Activated CD4-positive, alpha-beta T cell treated with anti-CD3 and anti-CD28 coated beads, Interleukin-2, amount 10 ng/mL, durations not matched to agents 7 days and 5 days (primary cell): ENCODE measurements around the gene USP25. TPM values are rescaled to one million over a fixed set of nuclear protein-coding genes. Genes with fewer than 3 reads are reported as not detected.
"Not testable (repeated sequence)": the region's sequence is repeated elsewhere in the genome, so short reads cannot be mapped to it uniquely, and the experiment has no call there.

ENCODE experiments used
- CTCF ChIA-PET: fragments of 350-600 bp; sonication (Branson Sonifier 250); formaldehyde crosslinking; loops from one replicate; lab custom pipeline; 2021; ENCODE audit warnings: antibody characterized with exemption; lab: Charles Lee
- POLR2A ChIA-PET: fragments of 350-600 bp; sonication (Branson Sonifier 250); formaldehyde crosslinking; loops from one replicate; lab custom pipeline; 2021; ENCODE audit warnings: antibody characterized with exemption; lab: Charles Lee
- DNase-seq: peaks from one replicate; pipeline ENCODE4 v3.0.0-alpha.2; 2020
- H3K27ac Mint-ChIP-seq: one replicate; pipeline ENCODE4 v1.8.0; 2021; ENCODE audit warnings: mild to moderate bottlenecking, moderate library complexity, mixed read lengths
- H3K27me3 Mint-ChIP-seq: one replicate; pipeline ENCODE4 v1.8.0; 2021; ENCODE audit warnings: mixed read lengths
- H3K36me3 Mint-ChIP-seq: one replicate; pipeline ENCODE4 v1.8.0; 2021; ENCODE audit warnings: low read depth, mixed read lengths
- H3K4me1 Mint-ChIP-seq: one replicate; pipeline ENCODE4 v1.8.0; 2021; ENCODE audit warnings: mixed read lengths
- H3K4me3 Mint-ChIP-seq: one replicate; pipeline ENCODE4 v1.8.0; 2021; ENCODE audit warnings: mild to moderate bottlenecking, moderate library complexity, mixed read lengths
- H3K9me3 Mint-ChIP-seq: one replicate; pipeline ENCODE4 v1.8.0; 2021; ENCODE audit warnings: mixed read lengths
- total RNA-seq, 2 experiments: library from RNA; stranded (reverse); gene quantifications; one replicate each; pipeline ENCODE4 v1.2.3, GENCODE V29; 2021

USP25 gene
- total RNA-seq, 2 experiments from 2014 or later = 50.3 to 56.0 TPM

- Mint-ChIP-seq H3K4me1 (peaks cover 74% of the 10 kb centered on the region), H3K4me3 (peak overlapping the region; percentile 42), H3K36me3 (peaks cover 29% of the 10 kb centered on the region), H3K27ac (peak overlapping the region; percentile 57)
- H3K27me3 Mint-ChIP-seq, H3K9me3 Mint-ChIP-seq, DNase-seq, POLR2A ChIA-PET: not testable (repeated sequence)
- CTCF ChIA-PET = interaction anchor here (1.5 kb wide), 1 partner anchor 79 kb away, joined by 3 read pairs; no protein-coding TSS in a partner anchor
Measured at GRCh38 chr21:15735931-15736330, 6.1 kb downstream of the USP25 start.

GRCh38 chr21:15738779-15739178, 9.0 kb downstream of the USP25 start:
- H3K27ac Mint-ChIP-seq, POLR2A ChIA-PET, H3K4me3 Mint-ChIP-seq, DNase-seq, H3K27me3 Mint-ChIP-seq, CTCF ChIA-PET, H3K9me3 Mint-ChIP-seq: not testable (repeated sequence)
- peaks cover 77% of the 10 kb centered on the region for H3K4me1 Mint-ChIP-seq
- peaks cover 51% of the 10 kb centered on the region for H3K36me3 Mint-ChIP-seq

- Mint-ChIP-seq H3K27ac (no peak overlapping the region), H3K4me1 (peaks cover 65% of the 10 kb centered on the region), H3K4me3 (no peak overlapping the region), H3K9me3 (peaks cover 7% of the 10 kb centered on the region), H3K36me3 (peaks cover 50% of the 10 kb centered on the region), H3K27me3 (no peaks in the 10 kb centered on the region)
- no peak for DNase-seq
- ChIA-PET CTCF (no interaction called here), POLR2A (no interaction called here)
Measured at GRCh38 chr21:15740383-15740782, 10.6 kb downstream of the USP25 start.

- ChIA-PET POLR2A (no interaction called here), CTCF (interaction anchor here (1.8 kb wide), 1 partner anchor 34 kb away, joined by 5 read pairs; no protein-coding TSS in a partner anchor)
- Mint-ChIP-seq H3K4me3 (no peak overlapping the region), H3K9me3 (peaks cover 8% of the 10 kb centered on the region), H3K36me3 (peaks cover 50% of the 10 kb centered on the region), H3K27me3 (no peaks in the 10 kb centered on the region), H3K27ac (no peak overlapping the region), H3K4me1 (peaks cover 58% of the 10 kb centered on the region)
- DNase-seq = no peak
Measured at GRCh38 chr21:15741510-15741909, 11.7 kb downstream of the USP25 start.

- Mint-ChIP-seq H3K9me3 (peaks cover 8% of the 10 kb centered on the region), H3K27me3 (no peaks in the 10 kb centered on the region), H3K36me3 (peaks cover 48% of the 10 kb centered on the region), H3K4me1 (peaks cover 54% of the 10 kb centered on the region), H3K27ac (no peak overlapping the region), H3K4me3 (no peak overlapping the region)
- ChIA-PET POLR2A (interaction anchor here (0.6 kb wide), 1 partner anchor 551 kb away, joined by 5 read pairs; no protein-coding TSS in a partner anchor), CTCF (interaction anchor here (1.8 kb wide), 1 partner anchor 33 kb away, joined by 5 read pairs; no protein-coding TSS in a partner anchor)
- DNase-seq = no peak
Measured at GRCh38 chr21:15742052-15742670, 12.4 kb downstream of the USP25 start.

- no peaks in the 10 kb centered on the region for H3K27me3 Mint-ChIP-seq
- peaks cover 8% of the 10 kb centered on the region for H3K9me3 Mint-ChIP-seq
- ChIA-PET CTCF (interaction anchor here (1.8 kb wide), 1 partner anchor 33 kb away, joined by 5 read pairs; no protein-coding TSS in a partner anchor), POLR2A (interaction anchor here (0.6 kb wide), 1 partner anchor 551 kb away, joined by 5 read pairs; no protein-coding TSS in a partner anchor)
- DNase-seq = no peak
- peaks cover 46% of the 10 kb centered on the region for H3K36me3 Mint-ChIP-seq
- peaks cover 52% of the 10 kb centered on the region for H3K4me1 Mint-ChIP-seq
- H3K27ac Mint-ChIP-seq = no peak overlapping the region
- H3K4me3 Mint-ChIP-seq = no peak overlapping the region
Measured at GRCh38 chr21:15742694-15743093, 12.9 kb downstream of the USP25 start.

- H3K36me3 Mint-ChIP-seq = peaks cover 40% of the 10 kb centered on the region
- CTCF ChIA-PET = no interaction called here
- no peak overlapping the region for H3K27ac Mint-ChIP-seq
- POLR2A ChIA-PET = no interaction called here
- peaks cover 8% of the 10 kb centered on the region for H3K9me3 Mint-ChIP-seq
- H3K4me3 Mint-ChIP-seq = no peak overlapping the region
- no peak for DNase-seq
- H3K27me3 Mint-ChIP-seq = no peaks in the 10 kb centered on the region
- H3K4me1 Mint-ChIP-seq = peaks cover 45% of the 10 kb centered on the region
Measured at GRCh38 chr21:15743593-15743992, 13.8 kb downstream of the USP25 start.

GRCh38 chr21:15744926-15745325, 15.1 kb downstream of the USP25 start:
- DNase-seq = no peak
- Mint-ChIP-seq H3K9me3 (peaks cover 8% of the 10 kb centered on the region), H3K27me3 (no peaks in the 10 kb centered on the region), H3K36me3 (peaks cover 44% of the 10 kb centered on the region), H3K4me1 (peaks cover 43% of the 10 kb centered on the region), H3K4me3 (no peak overlapping the region), H3K27ac (no peak overlapping the region)
- POLR2A ChIA-PET = no interaction called here
- CTCF ChIA-PET = no interaction called here

GRCh38 chr21:15748586-15748985, 18.8 kb downstream of the USP25 start:
- ChIA-PET CTCF (no interaction called here), POLR2A (interaction anchor here (0.6 kb wide), 1 partner anchor 87 kb away, joined by 4 read pairs; no protein-coding TSS in a partner anchor)
- peaks cover 6% of the 10 kb centered on the region for H3K9me3 Mint-ChIP-seq
- no peaks in the 10 kb centered on the region for H3K27me3 Mint-ChIP-seq
- H3K4me1 Mint-ChIP-seq = peaks cover 27% of the 10 kb centered on the region
- H3K27ac Mint-ChIP-seq = no peak overlapping the region
- no peak for DNase-seq
- H3K36me3 Mint-ChIP-seq = peaks cover 28% of the 10 kb centered on the region
- no peak overlapping the region for H3K4me3 Mint-ChIP-seq

GRCh38 chr21:15749082-15749860, 19.5 kb downstream of the USP25 start:
- no peak overlapping the region for H3K4me3 Mint-ChIP-seq
- no peak overlapping the region for H3K27ac Mint-ChIP-seq
- H3K9me3 Mint-ChIP-seq = peaks cover 6% of the 10 kb centered on the region
- no peak for DNase-seq
- peaks cover 30% of the 10 kb centered on the region for H3K4me1 Mint-ChIP-seq
- no peaks in the 10 kb centered on the region for H3K27me3 Mint-ChIP-seq
- ChIA-PET CTCF (no interaction called here), POLR2A (interaction anchor here (0.6 kb wide), 1 partner anchor 86 kb away, joined by 4 read pairs; no protein-coding TSS in a partner anchor)
- peaks cover 23% of the 10 kb centered on the region for H3K36me3 Mint-ChIP-seq

GRCh38 chr21:15749861-15750159, 20.0 kb downstream of the USP25 start:
- no peak overlapping the region for H3K4me3 Mint-ChIP-seq

GRCh38 chr21:15751037-15751436, 21.3 kb downstream of the USP25 start:
- Mint-ChIP-seq H3K4me3 (no peak overlapping the region), H3K27ac (no peak overlapping the region), H3K9me3 (peaks cover 8% of the 10 kb centered on the region), H3K4me1 (peaks cover 37% of the 10 kb centered on the region), H3K27me3 (no peaks in the 10 kb centered on the region), H3K36me3 (peaks cover 27% of the 10 kb centered on the region)
- ChIA-PET CTCF (interaction anchor here (0.6 kb wide), 1 partner anchor 252 kb away, joined by 3 read pairs; no protein-coding TSS in a partner anchor), POLR2A (no interaction called here)
- DNase-seq = no peak

More at GRCh38 chr21:15749861-15750159, 20.0 kb downstream of the USP25 start:
- Mint-ChIP-seq H3K27me3 (no peaks in the 10 kb centered on the region), H3K36me3 (peaks cover 28% of the 10 kb centered on the region), H3K27ac (no peak overlapping the region), H3K9me3 (peaks cover 6% of the 10 kb centered on the region), H3K4me1 (peaks cover 35% of the 10 kb centered on the region)
- ChIA-PET POLR2A (no interaction called here), CTCF (no interaction called here)
- no peak for DNase-seq

GRCh38 chr21:15751546-15751945, 21.8 kb downstream of the USP25 start:
- Mint-ChIP-seq H3K4me1 (peaks cover 40% of the 10 kb centered on the region), H3K9me3 (peaks cover 8% of the 10 kb centered on the region), H3K27me3 (no peaks in the 10 kb centered on the region), H3K4me3 (no peak overlapping the region), H3K27ac (no peak overlapping the region), H3K36me3 (peaks cover 27% of the 10 kb centered on the region)
- DNase-seq = no peak
- CTCF ChIA-PET = interaction anchor here (1.9 kb wide), 1 partner anchor 12 kb away, joined by 5 read pairs; no protein-coding TSS in a partner anchor
- POLR2A ChIA-PET = no interaction called here
